Body of pancreas (tissue), 4 donors: ENCODE measurements around the gene EPS15. TPM values are rescaled to one million over a fixed set of nuclear protein-coding genes. Genes with fewer than 3 reads are reported as not detected.

Experiments used
- ATAC-seq: fragments of 150-250 bp; one replicate; pipeline ENCODE4 v1.9.1; 2016
- DNase-seq, 4 donors: peaks; one replicate each; pipeline ENCODE4 v3.0.0-alpha.2; 2019
- H3K27ac ChIP-seq, 4 donors: fragments of 200-600 bp; sonication (generic); 1 replicate in 3 of 4; 2 replicates in 1 of 4; pipeline versions ENCODE4 v1.5.1 to v1.6.1; 2016 to 2019; ENCODE audit warnings: mild to moderate bottlenecking in 1 of 4, mixed read lengths in 1 of 4, moderate library complexity in 1 of 4
- H3K27me3 ChIP-seq, 2 donors: fragments of 200-600 bp; sonication (generic); one replicate each; pipeline ENCODE4 v1.6.0; 2016; ENCODE audit warnings: mild to moderate bottlenecking in 1 of 2
- H3K36me3 ChIP-seq, 2 donors: fragments of 200-600 bp; sonication (generic); replicated peaks in 1 of 2; 2 replicates each; pipeline ENCODE4 v1.5.1; 2016; ENCODE audit warnings: low read depth in 2 of 2; ENCODE audit not compliant: insufficient read depth in 1 of 2
- H3K4me1 ChIP-seq: fragments of 200-600 bp; sonication (generic); one replicate; pipeline ENCODE4 v1.6.0; 2016
- H3K4me3 ChIP-seq, 2 donors: fragments of 200-600 bp; sonication (generic); 1 replicate in 1 of 2; 2 replicates in 1 of 2; pipeline ENCODE4 v1.5.1; 2016 to 2019
- H3K9me3 ChIP-seq, 3 donors: fragments of 200-600 bp; sonication (generic); 1 replicate in 2 of 3; 2 replicates in 1 of 3; pipeline ENCODE4 v1.5.1; 2016
- CTCF ChIP-seq, 7 experiments: fragments of 450-650 bp in 4 of 7; fragments of 200-600 bp in 3 of 7; sonication (generic) in 3 of 7; IDR thresholded peaks; one replicate each; pipeline ENCODE4 v1.5.1; 2016 to 2019; ENCODE audit warnings: antibody characterized with exemption in 7 of 7
- POLR2A ChIP-seq, 3 donors: fragments of 450-650 bp; IDR thresholded peaks; one replicate each; pipeline ENCODE4 v1.6.1; 2016; ENCODE audit warnings: antibody characterized with exemption in 3 of 3, mild to moderate bottlenecking in 2 of 3
- WGBS, 2 donors: methylation state at CpG; one replicate each; pipeline ENCODE4 v1.1.5; 2017; 5-methylcytosine and 5-hydroxymethylcytosine counted together
- intact Hi-C: fragments of 100-400 bp; cut with DNase I; formaldehyde crosslinking; loops from one replicate; pipeline ENCODE4 v1.15.1; 2023
- total RNA-seq, 2 donors: library from RNA; depleted of rRNA; stranded (reverse); fragments of >200 nt; gene quantifications; one replicate each; pipeline ENCODE4 v1.1.0, GENCODE V29; 2016

EPS15 gene
- total RNA-seq, 2 donors from 2014 or later = 37.4 to 46.8 TPM

GRCh38 chr1:51559501-51559900 is 40.4 kb upstream of the EPS15 start:
- DNase-seq (no peak), ATAC-seq (no peak)
- Histone ChIP-seq H3K27ac (no peak overlapping the region), H3K36me3 (no peaks in the 10 kb centered on the region), H3K4me3 (no peak overlapping the region), H3K27me3 (no peaks in the 10 kb centered on the region), H3K4me1 (peaks cover 6% of the 10 kb centered on the region), H3K9me3 (no peaks in the 10 kb centered on the region)
- intact Hi-C loops = no loop called here
- no peak for TF ChIP-seq POLR2A (IDR thresholded peaks at IDR 0.05)

- no peak overlapping the region for H3K27ac ChIP-seq
- ATAC-seq = no peak
- H3K27me3 ChIP-seq = no peaks in the 10 kb centered on the region
- no peak for DNase-seq
- 67 to 76% methylated on average over 3 of the region's 3 CpGs for WGBS, 2 donors
- H3K9me3 ChIP-seq = no peaks in the 10 kb centered on the region
- H3K4me1 ChIP-seq = peaks cover 2% of the 10 kb centered on the region
- H3K4me3 ChIP-seq = no peak overlapping the region
- intact Hi-C loops = no loop called here
- TF ChIP-seq CTCF (IDR thresholded peaks at IDR 0.05) (no peak), POLR2A (IDR thresholded peaks at IDR 0.05) (no peak)
- H3K36me3 ChIP-seq = no peaks in the 10 kb centered on the region
Measured at GRCh38 chr1:51559064-51559500, 40.0 kb upstream of the EPS15 start.

- WGBS, 2 donors = 88 to 89% methylated on average over 5 of the region's 5 CpGs
- H3K4me1 ChIP-seq = no peaks in the 10 kb centered on the region
- no peaks in the 10 kb centered on the region for H3K9me3 ChIP-seq
- ATAC-seq (no peak), DNase-seq (no peak)
- no peaks in the 10 kb centered on the region for H3K27me3 ChIP-seq
- no peak for TF ChIP-seq POLR2A (IDR thresholded peaks at IDR 0.05)
- TF ChIP-seq CTCF (IDR thresholded peaks at IDR 0.05) = no peak
- no peak overlapping the region for H3K27ac ChIP-seq
- H3K4me3 ChIP-seq = no peak overlapping the region
- H3K36me3 ChIP-seq = no peaks in the 10 kb centered on the region
- intact Hi-C loops = no loop called here
Measured at GRCh38 chr1:51558375-51558924, 39.4 kb upstream of the EPS15 start.

GRCh38 chr1:51557168-51557567 is 38.1 kb upstream of the EPS15 start:
- no peak for ATAC-seq
- DNase-seq = no peak
- Histone ChIP-seq H3K4me1 (no peaks in the 10 kb centered on the region), H3K27ac (no peak overlapping the region), H3K4me3 (no peak overlapping the region), H3K36me3 (no peaks in the 10 kb centered on the region), H3K27me3 (no peaks in the 10 kb centered on the region), H3K9me3 (no peaks in the 10 kb centered on the region)
- TF ChIP-seq CTCF (IDR thresholded peaks at IDR 0.05) (no peak), POLR2A (IDR thresholded peaks at IDR 0.05) (no peak)
- intact Hi-C loops = no loop called here

- intact Hi-C loops = no loop called here
- H3K36me3 ChIP-seq = no peaks in the 10 kb centered on the region
- TF ChIP-seq POLR2A (IDR thresholded peaks at IDR 0.05) = no peak
- TF ChIP-seq CTCF (IDR thresholded peaks at IDR 0.05) = no peak
- no peak overlapping the region for H3K27ac ChIP-seq
- H3K9me3 ChIP-seq = no peaks in the 10 kb centered on the region
- no peaks in the 10 kb centered on the region for H3K27me3 ChIP-seq
- H3K4me1 ChIP-seq = no peaks in the 10 kb centered on the region
- DNase-seq (no peak), ATAC-seq (no peak)
- 90 to 94% methylated on average over 4 of the region's 4 CpGs for WGBS, 2 donors
- H3K4me3 ChIP-seq = no peak overlapping the region
Measured at GRCh38 chr1:51555866-51556619, 37.0 kb upstream of the EPS15 start.
